Measurements from ENCODE around the gene SERP1. TPM values are rescaled to one million over a fixed set of nuclear protein-coding genes. Genes with fewer than 3 reads are reported as not detected.
A peak's percentile ranks its signal among the peaks of the same experiment; 100 is the strongest.

Gene SERP1
- total and polyA plus RNA-seq, 2 donors (not counting 3 experiments of a cell fraction or from before 2014, with no cell fraction given): 81.7 to 103 TPM

DNA sequence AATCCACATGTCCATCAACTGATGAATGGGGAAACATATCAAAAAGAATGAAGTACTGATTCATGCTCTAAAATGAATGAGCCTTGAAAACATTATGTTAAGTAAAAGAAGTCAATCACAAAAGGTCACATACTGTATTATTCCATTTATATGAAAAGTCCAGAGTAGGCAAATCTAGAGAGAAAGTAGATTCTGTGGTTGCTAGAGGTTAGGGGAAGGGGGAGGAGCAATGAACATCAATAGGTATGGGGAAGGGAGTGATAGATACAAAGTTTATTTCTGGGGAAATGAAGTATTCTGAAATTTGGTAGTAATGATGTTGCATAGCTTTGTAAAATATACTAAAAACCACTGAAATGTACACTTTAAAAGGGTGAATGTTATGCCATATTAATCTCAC is 14.5 kb downstream of the SERP1 start:
- Histone ChIP-seq H2AFZ (ENCODE audit: low read depth, low read length) (no peak overlapping the region), H3K9me3 (replicated peaks; ENCODE audit: control insufficient read depth, insufficient read depth, low read length) (no peaks in the 10 kb centered on the region), H3K27me3 (ENCODE audit: control insufficient read depth in 2 of 2, insufficient read depth in 2 of 2, low read length in 2 of 2) (peaks cover 0 to 2% of the 10 kb centered on the region in 2 experiments), H3K36me3 (ENCODE audit: control insufficient read depth in 2 of 2, extremely low read depth in 1 of 2, insufficient read depth in 2 of 2, low read length in 2 of 2) (no peaks in the 10 kb centered on the region), H4K20me1 (replicated peaks; ENCODE audit: control insufficient read depth, extremely low read depth, insufficient read depth, low read length) (no peaks in the 10 kb centered on the region), H3K9me1 (replicated peaks; ENCODE audit: control insufficient read depth, extremely low read depth, insufficient read depth, low read length) (no peaks in the 10 kb centered on the region), H3K27ac (ENCODE audit: insufficient read depth, low read depth, low read length) (no peak overlapping the region), H3K4me2 (ENCODE audit: insufficient read depth, low read length) (no peak overlapping the region), H3K9ac (replicated peaks; ENCODE audit: extremely low read depth, insufficient read depth, low read length) (no peak overlapping the region), H3K79me2 (ENCODE audit: control insufficient read depth, insufficient read depth, low read length) (no peaks in the 10 kb centered on the region), H3K4me3 (replicated peaks in 1 of 3; ENCODE audit: insufficient read depth in 1 of 3, low read depth in 1 of 3, low read length in 3 of 3) (no peak overlapping the region), H3K4me1 (ENCODE audit: control insufficient read depth, extremely low read depth, insufficient read depth, low read length) (no peaks in the 10 kb centered on the region)
- TF ChIP-seq GATA2 (IDR thresholded peaks at IDR 0.05; ENCODE audit: insufficient read depth, insufficient read length, low read depth, low read length) (no peak), MYC (IDR thresholded peaks at IDR 0.05; ENCODE audit: low read depth, low read length) (no peak), POLR2AphosphoS5 (IDR thresholded peaks at IDR 0.05; ENCODE audit: insufficient read depth, low read depth, low read length) (no peak), FOS (IDR thresholded peaks at IDR 0.05; ENCODE audit: borderline replicate concordance, insufficient read depth, low read length) (no peak), EZH2 (IDR thresholded peaks at IDR 0.05; ENCODE audit: borderline replicate concordance, low read depth, low read length, severe bottlenecking) (no peak)
- DNase-seq (ENCODE audit: low read depth, low spot score): no peak
- dilution Hi-C loops (cut with MboI; ENCODE audit: extremely low pct_ligation_motif_present, low sequenced_read_pairs) (no loop called here), intact Hi-C loops (cut with micrococcal nuclease) (no loop called here)
- CTCF ChIA-PET: interaction anchor here (0.6 kb wide), 1 partner anchor 73 kb away, joined by 3 read pairs; no protein-coding TSS in a partner anchor
- FAIRE-seq: no peak
- POLR2A ChIA-PET: no interaction called here
- BruUV-seq (replicated peaks): no TSS peak

DNA sequence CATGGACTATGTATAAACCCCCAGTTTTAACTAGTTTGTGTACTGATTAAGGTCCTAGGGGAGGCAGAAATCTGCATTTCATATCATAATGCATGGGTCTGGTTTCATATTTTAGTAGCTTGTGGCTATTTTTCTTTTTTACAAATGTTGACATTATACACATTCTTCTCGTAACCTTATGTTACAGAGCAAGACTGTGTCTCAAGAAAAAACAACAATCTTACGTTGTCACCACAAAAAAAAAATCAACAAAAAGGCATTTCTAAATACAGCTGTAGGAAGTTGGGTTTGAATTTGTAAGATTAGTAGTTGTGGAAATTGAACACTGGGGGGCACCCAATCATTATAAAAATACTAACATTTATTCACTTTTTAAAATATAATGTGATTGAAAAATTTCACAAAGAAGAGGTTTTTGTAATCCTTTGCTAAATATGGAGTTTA is 17.9 kb downstream of the SERP1 start:
- ChIA-PET CTCF (interaction anchor here (0.8 to 3.4 kb wide), 22 partner anchors 9 to 336 kb away, joined by 3 to 28 read pairs (median 4); partner anchors contain the start of genes ERICH6 and SERP1), POLR2A (interaction anchor here (1.0 kb wide), 1 partner anchor 13 kb away, joined by 3 read pairs; no protein-coding TSS in a partner anchor)
- TF ChIP-seq CTCF (IDR thresholded peaks at IDR 0.05; ENCODE audit: extremely low read depth in 1 of 2, insufficient read depth in 1 of 2, low read depth in 1 of 2, low read length in 2 of 2): peak in 1 of 2 donors; percentile 8
- TF ChIP-seq, protein P1, sequence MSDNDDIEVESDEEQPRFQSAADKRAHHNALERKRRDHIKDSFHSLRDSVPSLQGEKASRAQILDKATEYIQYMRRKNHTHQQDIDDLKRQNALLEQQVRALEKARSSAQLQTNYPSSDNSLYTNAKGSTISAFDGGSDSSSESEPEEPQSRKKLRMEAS (IDR thresholded peaks at IDR 0.05; ENCODE audit: insufficient read depth, insufficient read length): no peak
- no peak overlapping the region for H3K27ac ChIP-seq (ENCODE audit: insufficient read depth, low read depth, low read length)
- H4K20me1 ChIP-seq (replicated peaks; ENCODE audit: control insufficient read depth, extremely low read depth, insufficient read depth, low read length): no peaks in the 10 kb centered on the region
- peak; percentile 49 for DNase-seq (ENCODE audit: low read depth, low spot score)
- H3K9me3 ChIP-seq (replicated peaks; ENCODE audit: control insufficient read depth, insufficient read depth, low read length): no peaks in the 10 kb centered on the region
- no peaks in the 10 kb centered on the region for H3K4me1 ChIP-seq (ENCODE audit: control insufficient read depth, extremely low read depth, insufficient read depth, low read length)
- no peaks in the 10 kb centered on the region for H3K9me1 ChIP-seq (replicated peaks; ENCODE audit: control insufficient read depth, extremely low read depth, insufficient read depth, low read length)
- dilution Hi-C loops (cut with MboI; ENCODE audit: extremely low pct_ligation_motif_present, low sequenced_read_pairs): no loop called here
- H3K9ac ChIP-seq (replicated peaks; ENCODE audit: extremely low read depth, insufficient read depth, low read length): no peak overlapping the region
- H3K4me3 ChIP-seq (replicated peaks in 1 of 3; ENCODE audit: insufficient read depth in 1 of 3, low read depth in 1 of 3, low read length in 3 of 3): no peak overlapping the region
- no peaks in the 10 kb centered on the region for H3K36me3 ChIP-seq (ENCODE audit: control insufficient read depth in 2 of 2, extremely low read depth in 1 of 2, insufficient read depth in 2 of 2, low read length in 2 of 2)
- peaks cover 0 to 2% of the 10 kb centered on the region in 2 experiments for H3K27me3 ChIP-seq (ENCODE audit: control insufficient read depth in 2 of 2, insufficient read depth in 2 of 2, low read length in 2 of 2)
- BruUV-seq (replicated peaks): no TSS peak
- no peaks in the 10 kb centered on the region for H3K79me2 ChIP-seq (ENCODE audit: control insufficient read depth, insufficient read depth, low read length)
- H3K4me2 ChIP-seq (ENCODE audit: insufficient read depth, low read length): no peak overlapping the region
- intact Hi-C loops (cut with micrococcal nuclease): loop anchor here (1.0 to 5.0 kb wide), 4 partner anchors 194 to 618 kb away; partner anchors contain the start of gene SIAH2
- FAIRE-seq: peak; percentile 60
- H2AFZ ChIP-seq (ENCODE audit: low read depth, low read length): no peak overlapping the region
